ENCODE data around the gene GABRR2.

Gene GABRR2

GRCh38 chr6:89315249-89315885 is at the start of gene GABRR2:
Gene GABRR2, minus strand, starts transcription at chr6:89315299. Its CDS starts 134 bp downstream, at chr6:89315165.
- DNase-seq, result no peak

GRCh38 chr6:89364586-89364985 is 49.5 kb upstream of the GABRR2 start:
- DNase-seq, result no peak

- DNase-seq, result no peak
Measured at GRCh38 chr6:89361171-89361570, 46.1 kb upstream of the GABRR2 start.

GRCh38 chr6:89360415-89360999 is 45.4 kb upstream of the GABRR2 start:
- no peak for DNase-seq

- DNase-seq, result no peak
Measured at GRCh38 chr6:89359561-89359960, 44.5 kb upstream of the GABRR2 start.

- no peak for DNase-seq
Measured at GRCh38 chr6:89357390-89357789, 42.3 kb upstream of the GABRR2 start.

GRCh38 chr6:89356642-89357170 is 41.6 kb upstream of the GABRR2 start:
- DNase-seq, result no peak

GRCh38 chr6:89355511-89356194 is 40.6 kb upstream of the GABRR2 start:
- no peak for DNase-seq

GRCh38 chr6:89353702-89354392 is 38.7 kb upstream of the GABRR2 start:
- DNase-seq, result no peak

GRCh38 chr6:89353118-89353556 is 38.0 kb upstream of the GABRR2 start:
- no peak for DNase-seq

- peak; percentile 54 to 56 for DNase-seq
Measured at GRCh38 chr6:89352278-89353117, 37.4 kb upstream of the GABRR2 start, which contains the start of gene UBE2J1. Gene UBE2J1, minus strand, starts transcription at chr6:89352722. Its CDS starts 153 bp downstream, at chr6:89352569.

GRCh38 chr6:89351671-89352277 is 36.7 kb upstream of the GABRR2 start:
- DNase-seq, result no peak

- no peak for DNase-seq
Measured at GRCh38 chr6:89350281-89350966, 35.3 kb upstream of the GABRR2 start.

- no peak for DNase-seq
Measured at GRCh38 chr6:89348372-89348771, 33.3 kb upstream of the GABRR2 start.

- no peak for DNase-seq
Measured at GRCh38 chr6:89347825-89348224, 32.7 kb upstream of the GABRR2 start.

GRCh38 chr6:89346433-89346832 is 31.3 kb upstream of the GABRR2 start:
- DNase-seq, result no peak

- DNase-seq, result no peak
Measured at GRCh38 chr6:89339565-89339964, 24.5 kb upstream of the GABRR2 start.

GRCh38 chr6:89335164-89335563 is 20.1 kb upstream of the GABRR2 start:
- no peak for DNase-seq

- no peak for DNase-seq
Measured at GRCh38 chr6:89330910-89331309, 15.8 kb upstream of the GABRR2 start.

GRCh38 chr6:89328976-89329375 is 13.9 kb upstream of the GABRR2 start:
- DNase-seq, result no peak

GRCh38 chr6:89324304-89324703 is 9.2 kb upstream of the GABRR2 start:
- no peak for DNase-seq

Measured in activated CD4-positive, alpha-beta T cell treated with anti-CD3 and anti-CD28 coated beads, Interleukin-2, amount 50 U/mL, for 4 hours (primary cell).